PC-9 (cell line): ENCODE results near the gene LAGE3. TPM values are rescaled to one million over a fixed set of nuclear protein-coding genes. Genes with fewer than 3 reads are reported as not detected.

Experiments used
- BruUV-seq: library from RNA; stranded (reverse); fragments of 400-500 nt; replicated peaks from 2 replicates; lab custom pipeline; 2021; lab: Mats Ljungman, UMichigan
- CTCF ChIA-PET: fragments of 300-600 bp; sonication (Branson Sonifier 250); formaldehyde crosslinking; loops from one replicate; lab custom pipeline; 2022; ENCODE audit warnings: antibody characterized with exemption; lab: Charles Lee
- POLR2A ChIA-PET: fragments of 300-600 bp; sonication (Branson Sonifier 250); formaldehyde crosslinking; loops from one replicate; lab custom pipeline; 2022; ENCODE audit warnings: antibody characterized with exemption; ENCODE audit not compliant: unreplicated experiment; lab: Charles Lee
- DNase-seq, 2 experiments: peaks; one replicate each; pipeline versions ENCODE4 v3.0.0 to v3.0.0-alpha.2; 2015 to 2022; ENCODE audit warnings: mixed read lengths in 1 of 2
- H2AFZ ChIP-seq: fragments of 200-600 bp; sonication (generic); 2 replicates; pipeline ENCODE4 v1.8.1; 2017; ENCODE audit warnings: antibody characterized with exemption
- H3F3A ChIP-seq: fragments of 200-600 bp; sonication (generic); 2 replicates; pipeline ENCODE4 v1.8.1; 2017; ENCODE audit warnings: antibody characterized with exemption, mild to moderate bottlenecking, low read depth; ENCODE audit not compliant: insufficient read depth
- H3K27ac ChIP-seq: fragments of 200-600 bp; sonication (generic); 2 replicates; pipeline ENCODE4 v1.6.1; 2016; ENCODE audit warnings: mixed run types
- H3K27me3 ChIP-seq: fragments of 200-600 bp; sonication (generic); 2 replicates; pipeline ENCODE4 v1.6.1; 2016; ENCODE audit warnings: low read depth, mixed run types; ENCODE audit not compliant: insufficient read depth
- H3K36me3 ChIP-seq: fragments of 200-600 bp; sonication (generic); 2 replicates; pipeline ENCODE4 v1.6.1; 2016; ENCODE audit warnings: low read depth, mixed run types
- H3K4me1 ChIP-seq: fragments of 200-600 bp; sonication (generic); replicated peaks from 2 replicates; pipeline ENCODE4 v1.6.1; 2016; ENCODE audit warnings: mixed run types; ENCODE audit not compliant: insufficient read depth
- H3K4me2 ChIP-seq: fragments of 200-600 bp; sonication (generic); 2 replicates; pipeline ENCODE4 v1.6.1; 2017; ENCODE audit warnings: mixed run types
- H3K4me3 ChIP-seq: fragments of 200-600 bp; sonication (generic); 2 replicates; pipeline ENCODE4 v1.6.1; 2016; ENCODE audit warnings: mixed run types
- H3K79me2 ChIP-seq: fragments of 200-600 bp; sonication (generic); 2 replicates; pipeline ENCODE4 v1.6.1; 2017; ENCODE audit warnings: low read depth, mixed run types
- H3K9me2 ChIP-seq: fragments of 200-600 bp; sonication (generic); 2 replicates; pipeline ENCODE4 v1.8.1; 2017; ENCODE audit warnings: mild to moderate bottlenecking; ENCODE audit not compliant: insufficient read depth
- H3K9me3 ChIP-seq: fragments of 200-600 bp; sonication (generic); 2 replicates; pipeline ENCODE4 v1.8.1; 2016; ENCODE audit warnings: low read depth; ENCODE audit not compliant: insufficient read depth
- H4K20me1 ChIP-seq: fragments of 200-600 bp; sonication (generic); 2 replicates; pipeline ENCODE4 v1.8.1; 2017; ENCODE audit not compliant: insufficient read depth
- EZH2 ChIP-seq: fragments of 200-600 bp; sonication (generic); IDR thresholded peaks from 2 replicates; pipeline ENCODE4 v1.8.0; 2017; ENCODE audit warnings: antibody characterized with exemption, low read depth
- intact Hi-C: fragments of 100-400 bp; cut with micrococcal nuclease; formaldehyde crosslinking; loops from one replicate; pipeline ENCODE4 v1.10.0; 2022; ENCODE audit not compliant: unreplicated experiment
- total RNA-seq: library from RNA; stranded (reverse); gene quantifications from 2 replicates; pipeline ENCODE4 v1.2.3, GENCODE V29; 2021
- TF ChIP-seq, protein P1 (sequence below): fragments of 200-600 bp; sonication (generic); conservative IDR thresholded peaks from 2 replicates; pipeline ENCODE4 v1.6.1; 2017; ENCODE audit warnings: mixed run types, antibody characterized with exemption, mild to moderate bottlenecking, moderate library complexity

LAGE3 gene
- total RNA-seq, 1 experiment from 2014 or later = 63.9 TPM

DNA sequence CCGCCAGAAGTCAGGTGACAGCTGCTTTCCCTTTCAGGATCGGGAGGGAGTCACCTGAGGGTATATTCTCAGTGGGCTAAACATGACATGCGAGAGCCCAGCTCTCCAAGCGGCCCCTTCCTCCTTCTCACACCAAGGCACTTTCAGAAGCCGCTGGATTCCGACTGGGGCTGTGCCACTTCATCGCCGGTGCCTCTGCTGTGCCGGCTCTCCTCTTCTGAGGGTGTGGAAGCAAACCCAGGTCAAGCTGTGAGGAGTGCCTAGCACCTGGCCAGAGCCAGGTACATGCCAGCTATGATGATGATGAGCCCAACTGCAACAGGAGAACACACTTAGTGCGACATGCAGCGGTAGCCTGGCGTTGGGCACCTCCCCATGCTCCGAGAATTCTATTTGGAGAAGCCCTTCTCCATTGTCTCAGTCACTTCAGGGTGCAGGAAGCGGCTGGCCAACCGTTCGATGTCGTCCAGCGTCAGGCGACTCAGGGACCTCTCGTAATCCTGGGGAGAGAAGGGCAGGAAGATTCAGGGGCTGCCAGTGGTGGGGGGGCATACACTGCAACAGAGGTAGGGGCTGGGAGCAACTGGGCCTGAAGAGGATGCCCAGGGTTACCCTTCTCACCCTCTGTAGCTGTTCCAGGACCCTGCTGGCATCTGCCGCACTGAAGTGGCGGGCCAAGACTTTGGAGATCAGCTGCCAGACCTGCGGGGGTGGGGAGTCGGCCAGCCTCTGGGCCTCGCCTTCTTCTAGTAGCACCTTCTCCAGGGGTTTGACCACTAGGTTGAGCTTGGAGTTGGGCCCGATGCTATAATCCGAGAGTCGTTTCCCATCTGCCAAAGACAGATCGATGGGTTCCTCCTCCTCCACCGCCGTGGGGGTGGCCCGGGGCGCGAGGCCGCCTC lies 6.3 kb upstream of the LAGE3 start:
- ChIA-PET POLR2A (interaction anchor here (0.6 kb wide), 2 partner anchors 28 to 116 kb away, joined by 6 to 9 read pairs; no protein-coding TSS in a partner anchor), CTCF (interaction anchor here (0.5 to 1.5 kb wide), 2 partner anchors 112 to 172 kb away, joined by 5 to 6 read pairs; no protein-coding TSS in a partner anchor)
- H4K20me1 ChIP-seq = no peaks in the 10 kb centered on the region
- intact Hi-C loops = loop anchor here (2.0 to 5.0 kb wide), 3 partner anchors 27 to 113 kb away; partner anchors contain the start of genes PLXNA3 and RPL10
- TF ChIP-seq EZH2 = no peak
- TF ChIP-seq, protein P1, sequence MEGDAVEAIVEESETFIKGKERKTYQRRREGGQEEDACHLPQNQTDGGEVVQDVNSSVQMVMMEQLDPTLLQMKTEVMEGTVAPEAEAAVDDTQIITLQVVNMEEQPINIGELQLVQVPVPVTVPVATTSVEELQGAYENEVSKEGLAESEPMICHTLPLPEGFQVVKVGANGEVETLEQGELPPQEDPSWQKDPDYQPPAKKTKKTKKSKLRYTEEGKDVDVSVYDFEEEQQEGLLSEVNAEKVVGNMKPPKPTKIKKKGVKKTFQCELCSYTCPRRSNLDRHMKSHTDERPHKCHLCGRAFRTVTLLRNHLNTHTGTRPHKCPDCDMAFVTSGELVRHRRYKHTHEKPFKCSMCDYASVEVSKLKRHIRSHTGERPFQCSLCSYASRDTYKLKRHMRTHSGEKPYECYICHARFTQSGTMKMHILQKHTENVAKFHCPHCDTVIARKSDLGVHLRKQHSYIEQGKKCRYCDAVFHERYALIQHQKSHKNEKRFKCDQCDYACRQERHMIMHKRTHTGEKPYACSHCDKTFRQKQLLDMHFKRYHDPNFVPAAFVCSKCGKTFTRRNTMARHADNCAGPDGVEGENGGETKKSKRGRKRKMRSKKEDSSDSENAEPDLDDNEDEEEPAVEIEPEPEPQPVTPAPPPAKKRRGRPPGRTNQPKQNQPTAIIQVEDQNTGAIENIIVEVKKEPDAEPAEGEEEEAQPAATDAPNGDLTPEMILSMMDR = no peak
- peak overlapping the region; percentile 69; the same call in 1 of the 2 replicates for H2AFZ ChIP-seq
- peaks cover 26% of the 10 kb centered on the region for H3K4me1 ChIP-seq
- peak overlapping the region; percentile 69; the same call in 1 of the 2 replicates for H3K4me3 ChIP-seq
- peaks cover 6% of the 10 kb centered on the region; the same call in 1 of the 2 replicates for H3F3A ChIP-seq
- H3K9me3 ChIP-seq = no peaks in the 10 kb centered on the region
- peaks cover 14% of the 10 kb centered on the region for H3K79me2 ChIP-seq
- H3K9me2 ChIP-seq = no peaks in the 10 kb centered on the region
- H3K27me3 ChIP-seq = no peaks in the 10 kb centered on the region
- BruUV-seq = no TSS peak
- DNase-seq = peak in 1 of 2 experiments; percentile 14
- peak overlapping the region; percentile 88 for H3K4me2 ChIP-seq
- H3K27ac ChIP-seq = peak overlapping the region; percentile 9; the same call in 1 of the 2 replicates
- H3K36me3 ChIP-seq = no peaks in the 10 kb centered on the region

DNA sequence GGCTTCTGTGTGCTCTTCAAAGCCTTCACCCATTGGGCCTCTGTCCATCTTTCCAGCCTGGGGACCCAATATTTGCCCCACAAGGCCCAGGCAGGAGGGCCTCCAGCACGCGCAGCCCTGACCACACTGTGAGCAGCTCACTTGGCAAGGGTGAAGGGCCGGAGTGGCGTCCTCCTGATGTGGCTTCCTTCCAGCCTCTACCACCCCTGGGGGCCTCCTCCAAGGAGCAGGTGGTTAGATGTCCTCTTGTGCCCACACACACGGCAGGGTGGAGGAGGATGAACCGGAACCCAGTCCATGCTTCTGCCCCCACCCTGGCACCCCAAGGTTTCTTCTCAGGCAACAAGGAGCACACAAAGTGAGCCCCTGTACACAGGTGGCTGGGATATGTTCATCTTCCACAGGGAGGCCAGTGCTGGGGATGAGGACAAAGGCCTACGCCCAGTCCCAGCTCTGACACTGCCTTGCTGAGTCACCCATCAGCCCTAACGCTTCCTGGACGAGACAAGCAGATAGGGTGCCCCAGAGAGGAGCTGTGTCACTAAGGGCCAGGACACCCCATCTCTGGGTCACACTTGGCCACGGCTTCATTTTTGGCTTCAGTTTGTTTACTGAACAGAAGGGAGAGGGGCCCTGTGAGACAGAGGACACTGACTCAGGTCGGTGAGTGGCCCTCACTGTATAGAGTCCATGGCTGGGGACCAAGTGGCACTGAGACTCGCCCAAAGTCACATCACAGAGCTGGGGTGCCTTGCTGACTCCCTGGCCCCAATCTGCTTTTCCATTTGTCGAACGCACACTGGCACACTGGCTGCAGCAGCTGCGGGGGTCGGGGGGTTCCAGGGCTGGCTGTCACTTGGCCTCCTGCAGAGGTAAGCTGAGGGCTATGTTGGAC lies 5.4 kb upstream of the LAGE3 start:
- Histone ChIP-seq H4K20me1 (no peaks in the 10 kb centered on the region), H3K27ac (no peak overlapping the region), H3K4me3 (no peak overlapping the region), H3K9me3 (no peaks in the 10 kb centered on the region), H3K36me3 (no peaks in the 10 kb centered on the region), H3K4me2 (peak overlapping the region; percentile 88), H3K9me2 (no peaks in the 10 kb centered on the region), H3F3A (peaks cover 6% of the 10 kb centered on the region; the same call in 1 of the 2 replicates), H3K27me3 (no peaks in the 10 kb centered on the region), H2AFZ (no peak overlapping the region), H3K79me2 (peaks cover 14% of the 10 kb centered on the region), H3K4me1 (peaks cover 23% of the 10 kb centered on the region)
- POLR2A ChIA-PET = interaction anchor here (0.6 kb wide), 1 partner anchor 27 kb away, joined by 9 read pairs; no protein-coding TSS in a partner anchor
- no peak for TF ChIP-seq EZH2
- TF ChIP-seq, protein P1 = no peak
- intact Hi-C loops = loop anchor here (2.0 to 5.0 kb wide), 3 partner anchors 26 to 112 kb away; partner anchors contain the start of genes PLXNA3 and RPL10
- CTCF ChIA-PET = interaction anchor here (0.5 to 1.5 kb wide), 2 partner anchors 111 to 171 kb away, joined by 5 to 6 read pairs; no protein-coding TSS in a partner anchor
- TSS peak; percentile 77 for BruUV-seq
- peak in 1 of 2 experiments; percentile 71 for DNase-seq

DNA sequence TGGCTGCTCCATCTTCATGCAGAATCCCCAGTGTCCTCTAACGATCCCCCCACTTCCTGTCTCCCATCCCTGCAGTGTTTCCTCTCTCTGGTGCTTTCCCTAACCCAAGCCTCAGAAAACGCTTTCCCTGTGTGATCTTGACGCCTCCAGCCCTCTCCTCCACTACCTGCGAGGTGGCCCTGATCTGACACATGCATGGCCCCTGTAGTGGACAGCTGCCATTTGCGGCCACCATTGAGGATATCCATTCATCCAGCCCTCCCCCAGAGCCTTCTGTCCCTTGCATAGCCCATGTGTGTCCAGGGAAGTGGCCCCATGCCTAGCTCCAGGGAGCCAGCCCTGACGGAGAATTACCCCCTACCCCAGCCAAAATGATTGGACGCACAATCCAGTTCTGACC lies 4.2 kb upstream of the LAGE3 start:
- no TSS peak for BruUV-seq
- intact Hi-C loops = no loop called here
- no peak for TF ChIP-seq EZH2
- TF ChIP-seq, protein P1 = no peak
- Histone ChIP-seq H3K36me3 (no peaks in the 10 kb centered on the region), H3K27me3 (no peaks in the 10 kb centered on the region), H3F3A (peaks cover 6% of the 10 kb centered on the region; the same call in 1 of the 2 replicates), H3K79me2 (peaks cover 14% of the 10 kb centered on the region), H3K9me2 (no peaks in the 10 kb centered on the region), H3K27ac (no peak overlapping the region), H4K20me1 (no peaks in the 10 kb centered on the region), H3K4me1 (peaks cover 19% of the 10 kb centered on the region), H2AFZ (no peak overlapping the region), H3K4me2 (no peak overlapping the region), H3K4me3 (no peak overlapping the region), H3K9me3 (no peaks in the 10 kb centered on the region)
- ChIA-PET POLR2A (interaction anchor here (0.6 kb wide), 1 partner anchor 48 kb away, joined by 9 read pairs; no protein-coding TSS in a partner anchor), CTCF (no interaction called here)
- DNase-seq = no peak
